Esophagus muscularis mucosa (tissue), 3 donors: Measurements from ENCODE around the gene HINT1.

ENCODE experiments used
- POLR2A ChIP-seq: fragments of 450-650 bp; IDR thresholded peaks from one replicate; pipeline ENCODE4 v1.6.1; 2017; ENCODE audit warnings: antibody characterized with exemption, moderate library complexity, mild to moderate bottlenecking, low read depth
- TF ChIP-seq, protein P1 (sequence below), 3 experiments: fragments of 200-600 bp in 2 of 3; fragments of 450-650 bp in 1 of 3; sonication (generic) in 2 of 3; IDR thresholded peaks; one replicate each; pipeline ENCODE4 v1.5.1; 2017 to 2019; ENCODE audit warnings: antibody characterized with exemption in 3 of 3, mild to moderate bottlenecking in 2 of 3, moderate library complexity in 1 of 3

DNA sequence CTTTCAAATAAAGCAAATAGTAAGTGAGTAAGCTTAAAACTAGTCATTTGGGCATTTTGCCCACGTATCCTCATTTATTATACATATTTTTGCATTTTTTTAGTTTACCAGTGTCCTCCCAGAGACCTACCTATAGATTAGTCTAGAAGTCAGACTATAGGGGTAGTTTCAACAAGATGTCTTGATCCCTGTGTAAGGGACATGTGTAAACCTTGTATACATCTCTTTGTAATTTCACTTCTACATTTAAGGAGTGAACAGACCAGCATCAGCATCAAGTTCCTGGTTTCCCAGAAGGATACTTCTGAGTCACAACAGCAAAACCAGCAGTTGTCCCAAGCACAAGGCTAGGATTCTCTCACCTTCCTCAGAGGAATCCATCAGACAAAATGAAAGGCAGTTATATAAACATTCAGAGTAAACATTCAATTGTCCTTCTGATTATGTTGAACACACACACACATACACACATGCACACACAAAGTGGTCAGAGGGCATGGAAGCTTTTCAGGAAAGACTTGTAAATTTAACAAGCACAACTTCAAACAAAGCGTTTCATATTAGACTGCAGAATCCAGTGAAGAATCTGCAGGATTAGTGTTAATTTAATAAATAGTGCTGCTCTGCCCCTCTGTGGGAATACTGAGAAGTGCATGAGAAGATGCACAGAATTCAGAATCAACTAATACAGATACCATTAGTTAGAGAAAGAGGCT, 55.4 kb downstream of the HINT1 start:
- TF ChIP-seq, protein P1, sequence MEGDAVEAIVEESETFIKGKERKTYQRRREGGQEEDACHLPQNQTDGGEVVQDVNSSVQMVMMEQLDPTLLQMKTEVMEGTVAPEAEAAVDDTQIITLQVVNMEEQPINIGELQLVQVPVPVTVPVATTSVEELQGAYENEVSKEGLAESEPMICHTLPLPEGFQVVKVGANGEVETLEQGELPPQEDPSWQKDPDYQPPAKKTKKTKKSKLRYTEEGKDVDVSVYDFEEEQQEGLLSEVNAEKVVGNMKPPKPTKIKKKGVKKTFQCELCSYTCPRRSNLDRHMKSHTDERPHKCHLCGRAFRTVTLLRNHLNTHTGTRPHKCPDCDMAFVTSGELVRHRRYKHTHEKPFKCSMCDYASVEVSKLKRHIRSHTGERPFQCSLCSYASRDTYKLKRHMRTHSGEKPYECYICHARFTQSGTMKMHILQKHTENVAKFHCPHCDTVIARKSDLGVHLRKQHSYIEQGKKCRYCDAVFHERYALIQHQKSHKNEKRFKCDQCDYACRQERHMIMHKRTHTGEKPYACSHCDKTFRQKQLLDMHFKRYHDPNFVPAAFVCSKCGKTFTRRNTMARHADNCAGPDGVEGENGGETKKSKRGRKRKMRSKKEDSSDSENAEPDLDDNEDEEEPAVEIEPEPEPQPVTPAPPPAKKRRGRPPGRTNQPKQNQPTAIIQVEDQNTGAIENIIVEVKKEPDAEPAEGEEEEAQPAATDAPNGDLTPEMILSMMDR (IDR thresholded peaks at IDR 0.05): peak; percentile 55 to 71 (median 61)
- TF ChIP-seq POLR2A: no peak
